Measurements from ENCODE around the gene IGF1R.

- TF ChIP-seq EZH2 (IDR thresholded peaks at IDR 0.05; ENCODE audit: borderline replicate concordance, low read depth, low read length, severe bottlenecking) = no peak
- TF ChIP-seq POLR2AphosphoS5 (IDR thresholded peaks at IDR 0.05; ENCODE audit: insufficient read depth, low read depth, low read length) = no peak
- TF ChIP-seq CTCF (IDR thresholded peaks at IDR 0.05; ENCODE audit: extremely low read depth in 1 of 2, insufficient read depth in 1 of 2, low read depth in 1 of 2, low read length in 2 of 2) = no peak
- TF ChIP-seq POLR2A (IDR thresholded peaks at IDR 0.05; ENCODE audit: low read depth, low read length) = no peak
- TF ChIP-seq MYC (IDR thresholded peaks at IDR 0.05; ENCODE audit: low read depth, low read length) = no peak
- TF ChIP-seq, protein P1, sequence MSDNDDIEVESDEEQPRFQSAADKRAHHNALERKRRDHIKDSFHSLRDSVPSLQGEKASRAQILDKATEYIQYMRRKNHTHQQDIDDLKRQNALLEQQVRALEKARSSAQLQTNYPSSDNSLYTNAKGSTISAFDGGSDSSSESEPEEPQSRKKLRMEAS (IDR thresholded peaks at IDR 0.05; ENCODE audit: insufficient read depth, insufficient read length) = no peak
These were observed 193.2 kb downstream of the IGF1R start for GRCh38 chr15:98841419-98841970.
